Liver (tissue), 3 donors: ENCODE results near the gene TARS3.

ENCODE experiments used
- EGR1 ChIP-seq, 2 donors: IDR thresholded peaks; 2 replicates each; pipeline ENCODE4 v1.6.1; 2016 to 2018; ENCODE audit warnings: antibody characterized with exemption in 2 of 2, low read depth in 2 of 2
- FOXA1 ChIP-seq: IDR thresholded peaks from 2 replicates; pipeline ENCODE4 v1.6.1; 2016; ENCODE audit warnings: antibody characterized with exemption
- GABPA ChIP-seq, 2 donors: IDR thresholded peaks in 1 of 2; conservative IDR thresholded peaks in 1 of 2; 2 replicates each; pipeline ENCODE4 v1.6.1; 2016; ENCODE audit warnings: antibody characterized with exemption in 2 of 2, mild to moderate bottlenecking in 1 of 2, moderate library complexity in 1 of 2
- JUND ChIP-seq, 2 donors: IDR thresholded peaks; 2 replicates each; pipeline ENCODE4 v1.6.1; 2016; ENCODE audit warnings: antibody characterized with exemption in 2 of 2
- NR2F2 ChIP-seq: IDR thresholded peaks from 2 replicates; pipeline ENCODE4 v1.6.1; 2016; ENCODE audit warnings: antibody characterized with exemption
- RAD21 ChIP-seq, 2 donors: IDR thresholded peaks; 2 replicates each; pipeline ENCODE4 v1.6.1; 2016; ENCODE audit warnings: antibody characterized with exemption in 2 of 2, mild to moderate bottlenecking in 2 of 2
- RXRA ChIP-seq, 2 donors: IDR thresholded peaks; 2 replicates each; pipeline ENCODE4 v1.6.1; 2017 to 2018; ENCODE audit warnings: antibody characterized with exemption in 2 of 2, mild to moderate bottlenecking in 1 of 2
- SP1 ChIP-seq: IDR thresholded peaks from 2 replicates; pipeline ENCODE4 v1.6.1; 2018; ENCODE audit warnings: antibody characterized with exemption, mild to moderate bottlenecking
- TAF1 ChIP-seq: conservative IDR thresholded peaks from 2 replicates; pipeline ENCODE4 v1.6.1; 2016; ENCODE audit warnings: antibody characterized with exemption, mild to moderate bottlenecking
- YY1 ChIP-seq: IDR thresholded peaks from 2 replicates; pipeline ENCODE4 v1.6.1; 2016; ENCODE audit warnings: antibody characterized with exemption, mild to moderate bottlenecking
- ZBTB33 ChIP-seq: IDR thresholded peaks from 2 replicates; pipeline ENCODE4 v1.6.1; 2016; ENCODE audit warnings: antibody characterized with exemption
- TF ChIP-seq, protein P1 (sequence below): fragments of 150-350 bp; IDR thresholded peaks from 2 replicates; pipeline ENCODE4 v1.5.1; 2017; ENCODE audit warnings: improper control_type of control experiment, low read depth, low read length; ENCODE audit not compliant: missing input control
- TF ChIP-seq, protein P2 (sequence below): IDR thresholded peaks from 2 replicates; pipeline ENCODE4 v1.6.1; 2016; ENCODE audit warnings: antibody characterized with exemption
- TF ChIP-seq, protein P3 (sequence below): IDR thresholded peaks from 2 replicates; pipeline ENCODE4 v1.6.1; 2016; ENCODE audit warnings: antibody characterized with exemption, mild to moderate bottlenecking
- donor health status: healthy.
- donor health status: healthy.

GRCh38 chr15:101639667-101640066, 84.6 kb downstream of the TARS3 start:
- TF ChIP-seq YY1 (no peak), RAD21 (IDR thresholded peaks at IDR 0.05) (no peak), EGR1 (IDR thresholded peaks at IDR 0.05; ENCODE audit: low read depth in 2 of 2) (no peak), TAF1 (no peak), ZBTB33 (no peak), GABPA (IDR thresholded peaks at IDR 0.05 in 1 of 2, conservative IDR thresholded peaks at IDR 0.05 in 1 of 2) (no peak), JUND (IDR thresholded peaks at IDR 0.05) (no peak), NR2F2 (no peak), FOXA1 (no peak), RXRA (IDR thresholded peaks at IDR 0.05) (no peak), SP1 (no peak)
- TF ChIP-seq, protein P1, sequence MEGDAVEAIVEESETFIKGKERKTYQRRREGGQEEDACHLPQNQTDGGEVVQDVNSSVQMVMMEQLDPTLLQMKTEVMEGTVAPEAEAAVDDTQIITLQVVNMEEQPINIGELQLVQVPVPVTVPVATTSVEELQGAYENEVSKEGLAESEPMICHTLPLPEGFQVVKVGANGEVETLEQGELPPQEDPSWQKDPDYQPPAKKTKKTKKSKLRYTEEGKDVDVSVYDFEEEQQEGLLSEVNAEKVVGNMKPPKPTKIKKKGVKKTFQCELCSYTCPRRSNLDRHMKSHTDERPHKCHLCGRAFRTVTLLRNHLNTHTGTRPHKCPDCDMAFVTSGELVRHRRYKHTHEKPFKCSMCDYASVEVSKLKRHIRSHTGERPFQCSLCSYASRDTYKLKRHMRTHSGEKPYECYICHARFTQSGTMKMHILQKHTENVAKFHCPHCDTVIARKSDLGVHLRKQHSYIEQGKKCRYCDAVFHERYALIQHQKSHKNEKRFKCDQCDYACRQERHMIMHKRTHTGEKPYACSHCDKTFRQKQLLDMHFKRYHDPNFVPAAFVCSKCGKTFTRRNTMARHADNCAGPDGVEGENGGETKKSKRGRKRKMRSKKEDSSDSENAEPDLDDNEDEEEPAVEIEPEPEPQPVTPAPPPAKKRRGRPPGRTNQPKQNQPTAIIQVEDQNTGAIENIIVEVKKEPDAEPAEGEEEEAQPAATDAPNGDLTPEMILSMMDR, result no peak
- TF ChIP-seq, protein P2, sequence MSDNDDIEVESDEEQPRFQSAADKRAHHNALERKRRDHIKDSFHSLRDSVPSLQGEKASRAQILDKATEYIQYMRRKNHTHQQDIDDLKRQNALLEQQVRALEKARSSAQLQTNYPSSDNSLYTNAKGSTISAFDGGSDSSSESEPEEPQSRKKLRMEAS, result no peak
- TF ChIP-seq, protein P3, sequence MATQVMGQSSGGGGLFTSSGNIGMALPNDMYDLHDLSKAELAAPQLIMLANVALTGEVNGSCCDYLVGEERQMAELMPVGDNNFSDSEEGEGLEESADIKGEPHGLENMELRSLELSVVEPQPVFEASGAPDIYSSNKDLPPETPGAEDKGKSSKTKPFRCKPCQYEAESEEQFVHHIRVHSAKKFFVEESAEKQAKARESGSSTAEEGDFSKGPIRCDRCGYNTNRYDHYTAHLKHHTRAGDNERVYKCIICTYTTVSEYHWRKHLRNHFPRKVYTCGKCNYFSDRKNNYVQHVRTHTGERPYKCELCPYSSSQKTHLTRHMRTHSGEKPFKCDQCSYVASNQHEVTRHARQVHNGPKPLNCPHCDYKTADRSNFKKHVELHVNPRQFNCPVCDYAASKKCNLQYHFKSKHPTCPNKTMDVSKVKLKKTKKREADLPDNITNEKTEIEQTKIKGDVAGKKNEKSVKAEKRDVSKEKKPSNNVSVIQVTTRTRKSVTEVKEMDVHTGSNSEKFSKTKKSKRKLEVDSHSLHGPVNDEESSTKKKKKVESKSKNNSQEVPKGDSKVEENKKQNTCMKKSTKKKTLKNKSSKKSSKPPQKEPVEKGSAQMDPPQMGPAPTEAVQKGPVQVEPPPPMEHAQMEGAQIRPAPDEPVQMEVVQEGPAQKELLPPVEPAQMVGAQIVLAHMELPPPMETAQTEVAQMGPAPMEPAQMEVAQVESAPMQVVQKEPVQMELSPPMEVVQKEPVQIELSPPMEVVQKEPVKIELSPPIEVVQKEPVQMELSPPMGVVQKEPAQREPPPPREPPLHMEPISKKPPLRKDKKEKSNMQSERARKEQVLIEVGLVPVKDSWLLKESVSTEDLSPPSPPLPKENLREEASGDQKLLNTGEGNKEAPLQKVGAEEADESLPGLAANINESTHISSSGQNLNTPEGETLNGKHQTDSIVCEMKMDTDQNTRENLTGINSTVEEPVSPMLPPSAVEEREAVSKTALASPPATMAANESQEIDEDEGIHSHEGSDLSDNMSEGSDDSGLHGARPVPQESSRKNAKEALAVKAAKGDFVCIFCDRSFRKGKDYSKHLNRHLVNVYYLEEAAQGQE, result no peak
